Measurements from ENCODE around the gene HMX3.
"Not testable (repeated sequence)": the region's sequence is repeated elsewhere in the genome, so short reads cannot be mapped to it uniquely, and the experiment has no call there.

HMX3 gene

DNA sequence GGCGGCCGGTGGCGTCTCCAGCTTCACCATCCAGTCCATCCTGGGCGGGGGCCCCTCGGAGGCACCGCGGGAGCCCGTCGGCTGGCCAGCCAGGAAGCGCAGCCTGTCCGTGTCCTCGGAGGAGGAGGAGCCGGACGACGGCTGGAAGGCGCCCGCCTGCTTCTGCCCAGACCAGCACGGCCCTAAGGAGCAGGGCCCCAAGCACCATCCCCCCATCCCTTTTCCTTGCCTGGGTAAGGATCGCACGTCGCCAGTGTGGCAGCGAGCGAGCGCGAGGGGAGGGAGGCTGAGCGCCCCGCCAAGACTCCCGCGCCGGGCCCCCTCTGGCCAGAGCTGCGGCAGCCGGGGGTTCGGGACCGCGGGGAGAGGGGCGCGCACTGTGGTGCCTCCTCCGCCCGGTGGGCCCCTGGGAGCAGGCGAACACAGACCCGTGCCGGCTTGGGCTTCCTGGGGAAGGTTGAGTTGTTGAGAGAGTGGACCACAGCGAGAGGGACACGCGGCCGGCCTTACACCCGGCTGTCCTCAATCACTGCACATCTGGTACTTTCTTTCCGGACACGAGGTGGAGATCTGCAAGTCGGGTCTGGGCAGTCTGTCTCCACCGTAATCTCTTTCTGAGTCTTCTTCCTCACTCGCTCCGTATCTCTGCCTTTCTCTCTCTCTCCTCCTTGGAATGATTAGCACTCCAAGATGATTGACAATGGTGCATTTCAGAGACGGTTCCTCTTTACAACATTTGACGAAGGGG is 12.8 kb downstream of the HMX3 start:
- DNase-seq (ENCODE audit: low spot score) = no peak

DNA sequence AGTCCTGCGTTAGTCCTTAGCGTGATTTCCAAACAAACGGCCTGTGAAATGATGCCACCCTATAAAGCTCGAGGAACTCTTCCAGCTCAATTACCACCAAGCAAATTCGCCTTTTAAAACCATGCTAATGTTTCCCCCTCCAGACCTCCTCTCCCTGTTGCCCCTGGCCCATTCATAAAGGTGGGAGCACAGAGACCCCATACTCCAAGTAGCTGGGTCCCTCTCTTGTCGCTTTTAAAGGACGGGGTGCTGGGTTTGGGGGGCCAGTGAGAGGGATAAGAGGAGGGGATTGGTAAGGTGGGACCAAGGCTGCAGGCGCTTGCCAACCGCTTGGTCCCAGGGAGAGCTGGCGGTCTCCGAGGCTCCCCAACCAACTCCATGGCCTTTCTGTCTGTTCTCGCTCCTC is 13.4 kb downstream of the HMX3 start:
- no peak for DNase-seq (ENCODE audit: low spot score)

DNA sequence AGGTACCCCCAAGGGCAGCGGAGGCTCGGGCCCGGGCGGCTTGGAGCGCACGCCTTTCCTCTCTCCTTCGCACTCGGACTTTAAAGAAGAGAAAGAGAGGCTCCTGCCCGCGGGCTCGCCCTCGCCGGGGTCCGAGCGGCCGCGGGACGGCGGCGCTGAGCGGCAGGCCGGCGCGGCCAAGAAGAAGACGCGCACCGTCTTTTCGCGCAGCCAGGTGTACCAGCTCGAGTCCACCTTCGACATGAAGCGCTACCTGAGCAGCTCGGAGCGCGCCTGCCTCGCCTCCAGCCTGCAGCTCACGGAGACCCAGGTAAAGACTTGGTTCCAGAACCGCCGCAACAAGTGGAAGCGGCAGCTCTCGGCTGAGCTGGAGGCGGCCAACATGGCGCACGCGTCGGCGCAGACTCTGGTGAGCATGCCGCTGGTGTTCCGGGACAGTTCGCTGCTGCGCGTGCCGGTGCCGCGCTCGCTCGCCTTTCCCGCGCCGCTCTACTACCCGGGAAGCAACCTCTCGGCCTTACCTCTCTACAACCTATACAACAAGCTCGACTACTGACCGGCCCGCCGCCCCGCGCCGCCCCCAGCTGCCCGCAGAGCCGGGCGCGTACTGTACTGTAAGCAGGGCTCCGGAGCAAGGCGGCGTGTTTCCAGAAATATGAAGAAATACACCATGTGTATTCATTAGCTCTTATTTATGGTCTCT is 13.9 kb downstream of the HMX3 start:
- no peak for DNase-seq (ENCODE audit: low spot score)

DNA sequence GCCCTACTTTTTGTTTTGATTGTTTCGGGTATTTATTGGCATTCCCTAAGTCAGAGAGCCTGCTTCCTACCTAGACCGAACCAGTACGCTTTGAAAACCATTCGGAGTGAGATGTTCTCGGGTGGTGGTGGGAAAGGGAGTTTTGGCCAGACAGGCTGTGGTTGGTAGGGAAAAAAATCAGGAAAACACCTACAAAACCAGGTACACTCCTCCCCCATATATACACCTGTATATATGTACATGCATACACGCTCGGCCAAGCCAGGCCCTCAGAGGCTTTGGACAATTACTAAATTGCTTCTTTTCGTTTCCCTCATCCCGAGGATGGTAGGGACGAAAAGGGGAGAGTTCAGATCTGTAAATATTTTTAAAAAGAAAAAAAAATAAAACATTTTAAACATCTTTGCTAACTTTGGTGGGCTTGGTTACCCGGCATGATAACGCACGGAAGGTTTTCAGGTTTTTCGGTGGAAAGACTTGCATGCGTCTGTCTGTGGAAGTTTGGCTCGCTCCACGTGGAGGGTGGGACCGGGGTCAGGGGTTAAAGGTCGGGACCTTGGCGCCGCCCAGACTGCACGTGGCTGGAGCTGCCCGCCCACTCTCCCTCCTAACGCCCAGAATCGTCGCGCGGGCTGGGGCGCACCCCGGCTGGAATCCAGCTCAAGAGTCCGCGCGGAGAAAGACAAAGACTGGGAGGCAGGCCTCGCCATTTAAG is 14.7 kb downstream of the HMX3 start:
- DNase-seq (ENCODE audit: low spot score) = no peak

DNA sequence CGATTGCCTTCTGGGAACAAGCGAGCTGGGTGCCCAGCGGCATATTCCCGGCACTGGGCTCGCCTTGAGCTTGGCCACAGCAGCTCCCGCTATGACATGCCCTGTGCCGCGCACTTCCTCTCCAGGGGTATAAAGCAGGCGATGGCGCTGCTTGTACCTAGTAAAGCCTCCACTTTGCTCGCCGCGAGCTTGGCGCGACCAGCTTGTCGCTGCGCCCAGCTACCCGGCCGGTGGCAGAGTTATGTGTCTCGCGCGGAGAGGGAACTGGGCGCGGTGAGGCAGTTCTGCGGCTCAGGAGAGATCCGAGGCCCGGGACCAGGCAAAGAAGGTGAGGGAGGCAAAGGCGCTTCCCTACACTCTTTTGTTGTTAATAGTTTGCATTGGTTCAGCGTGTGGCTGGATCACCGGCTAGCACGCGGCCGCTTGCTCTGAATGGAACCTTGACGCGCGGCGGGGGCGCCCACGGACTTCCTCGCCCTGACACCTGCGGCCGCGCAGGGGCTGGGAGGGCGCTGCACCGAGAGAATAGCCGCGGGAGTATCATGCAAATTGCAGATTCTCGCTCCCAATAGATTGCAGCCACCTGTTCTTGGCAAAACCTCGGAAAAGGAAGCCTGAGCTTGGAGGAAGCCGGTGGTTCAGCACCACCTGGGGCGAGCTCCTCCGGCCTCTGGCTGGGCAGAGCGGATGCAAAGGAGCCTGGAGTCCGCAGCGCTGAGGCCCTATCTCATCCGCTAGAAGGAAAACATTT is 15.4 kb downstream of the HMX3 start:
- DNase-seq (ENCODE audit: low spot score) = no peak

DNA sequence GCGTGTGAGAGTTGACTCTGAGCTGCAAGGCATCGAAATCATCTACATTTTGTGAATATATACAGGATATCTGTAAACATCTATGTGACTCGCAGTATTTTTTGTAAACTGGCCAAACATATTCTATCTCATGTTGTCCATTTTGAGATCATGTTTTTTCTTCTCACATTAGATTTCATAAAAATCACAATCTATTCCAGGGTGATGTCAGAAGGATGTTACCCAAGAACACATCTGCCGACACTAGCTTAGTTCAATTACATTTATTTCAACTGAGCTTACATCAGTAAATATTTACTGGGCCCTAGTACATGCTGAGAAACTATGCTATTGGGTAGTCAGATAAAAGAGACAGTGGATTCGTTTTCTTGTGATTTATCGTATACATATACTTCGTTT is 16.0 kb downstream of the HMX3 start:
- DNase-seq (ENCODE audit: low spot score) = no peak

DNA sequence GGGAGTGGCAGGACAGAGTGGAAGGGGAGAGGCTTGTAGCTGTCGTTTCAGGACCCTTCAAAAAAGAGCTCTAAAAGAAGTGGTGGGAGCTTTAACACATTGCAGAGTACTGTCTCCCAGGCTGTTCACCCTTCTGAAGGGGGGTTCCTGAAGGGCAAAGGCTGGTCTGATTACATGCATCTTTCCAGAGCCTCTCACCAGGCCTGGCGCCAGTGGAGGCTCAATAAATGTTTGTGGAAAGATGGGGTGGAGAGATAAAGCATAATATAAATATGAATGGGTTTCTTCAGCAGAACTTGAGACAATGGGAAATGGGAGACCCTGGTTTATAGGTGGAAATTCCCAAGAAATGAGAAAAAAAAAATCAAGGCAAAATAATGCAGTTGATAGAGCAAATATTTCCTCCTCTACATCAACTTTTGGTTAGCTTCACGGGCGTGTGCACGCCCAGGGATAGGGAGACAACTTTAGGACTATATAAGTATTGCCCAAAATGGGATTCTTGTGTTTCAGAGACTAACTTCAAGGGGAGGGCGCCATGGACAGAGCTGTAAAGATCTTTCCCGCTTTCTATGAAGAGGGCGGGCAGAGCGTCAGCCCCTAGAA is 17.8 kb downstream of the HMX3 start:
- no peak for DNase-seq (ENCODE audit: low spot score)

DNA sequence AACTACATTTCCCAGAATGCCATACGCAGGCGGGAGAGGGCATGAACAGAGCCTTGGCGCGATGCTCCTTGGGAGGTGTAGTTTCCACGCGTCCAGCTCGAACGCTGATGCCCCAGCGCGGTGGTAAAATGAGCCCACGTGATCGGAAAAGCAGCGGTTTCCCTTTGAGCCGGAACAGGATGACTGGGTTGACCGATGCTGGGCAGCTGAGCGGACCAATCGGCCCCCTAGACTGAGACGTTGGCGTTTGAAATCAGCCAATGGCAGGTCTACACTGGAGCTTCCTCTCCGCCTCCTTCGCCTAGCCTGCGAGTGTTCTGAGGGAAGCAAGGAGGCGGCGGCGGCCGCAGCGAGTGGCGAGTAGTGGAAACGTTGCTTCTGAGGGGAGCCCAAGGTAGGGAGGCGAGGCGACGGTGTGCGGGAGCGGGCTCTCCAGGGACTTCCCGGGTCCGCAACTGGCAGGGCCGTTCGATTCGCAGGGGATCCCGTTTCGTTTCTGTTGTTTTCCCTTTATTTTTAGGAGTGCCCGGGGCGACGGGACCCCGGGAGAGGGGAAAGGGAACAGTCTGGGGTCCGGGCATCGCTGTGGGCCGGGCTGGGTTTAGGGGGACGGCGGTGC is 18.4 kb downstream of the HMX3 start, which contains the start of gene BUB3:
TSS of gene BUB3 (plus strand) at position 311 of the 619 bp plus-strand sequence. CDS start 516 bp downstream, outside the sequence.
- peak; percentile 99 for DNase-seq (ENCODE audit: low spot score)

DNA sequence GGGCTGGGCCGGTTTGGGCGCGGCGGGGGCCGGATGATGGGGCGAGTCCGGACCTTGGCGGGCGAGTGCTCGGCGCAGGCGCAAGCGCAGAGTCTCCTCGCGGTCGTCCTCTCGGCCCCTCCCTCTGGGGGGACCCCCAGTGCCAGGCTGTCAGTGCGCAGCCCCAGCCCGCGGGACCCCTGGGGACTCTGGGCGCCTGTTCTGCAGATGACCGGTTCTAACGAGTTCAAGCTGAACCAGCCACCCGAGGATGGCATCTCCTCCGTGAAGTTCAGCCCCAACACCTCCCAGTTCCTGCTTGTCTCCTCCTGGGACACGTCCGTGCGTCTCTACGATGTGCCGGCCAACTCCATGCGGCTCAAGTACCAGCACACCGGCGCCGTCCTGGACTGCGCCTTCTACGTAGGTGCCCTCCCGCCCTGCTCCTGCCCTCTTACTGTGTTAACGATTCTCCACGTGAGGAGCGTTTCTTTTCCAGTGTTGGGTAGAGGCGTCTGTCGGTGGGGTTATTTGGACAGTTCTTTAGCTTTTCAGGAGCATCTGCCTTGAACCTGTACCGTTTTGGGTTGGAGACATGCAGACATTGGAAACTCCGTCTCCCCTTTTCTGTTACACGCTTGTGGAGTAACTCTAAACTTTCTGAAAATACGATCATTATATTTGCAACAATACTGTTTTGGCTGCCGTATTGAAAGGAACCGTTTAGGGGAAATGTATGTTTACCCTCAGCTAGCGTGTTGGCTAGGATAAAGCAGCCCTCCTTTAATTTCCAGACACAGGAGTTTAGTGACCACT is 19.1 kb downstream of the HMX3 start:
- peak; percentile 79 for DNase-seq (ENCODE audit: low spot score)

DNA sequence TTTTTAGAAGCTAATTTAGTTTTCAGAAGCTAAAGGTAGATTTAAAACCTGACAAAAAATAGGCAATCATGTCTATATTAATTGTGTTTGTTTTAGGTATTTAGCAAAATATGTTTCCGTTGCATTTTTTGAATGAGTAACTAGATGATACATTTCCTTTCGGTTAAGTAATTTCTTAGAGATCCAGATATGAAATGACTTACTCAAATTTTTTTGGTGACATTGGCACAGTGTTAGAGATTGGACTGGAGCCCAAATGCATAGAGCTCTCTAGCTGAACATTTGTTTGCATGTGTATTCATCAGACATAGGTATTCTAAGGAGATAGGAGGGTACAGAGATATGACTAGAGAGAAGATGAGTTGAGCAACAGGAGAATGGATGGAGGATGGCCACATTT is 20.3 kb downstream of the HMX3 start:
- peak; percentile 89 for DNase-seq (ENCODE audit: low spot score)

DNA sequence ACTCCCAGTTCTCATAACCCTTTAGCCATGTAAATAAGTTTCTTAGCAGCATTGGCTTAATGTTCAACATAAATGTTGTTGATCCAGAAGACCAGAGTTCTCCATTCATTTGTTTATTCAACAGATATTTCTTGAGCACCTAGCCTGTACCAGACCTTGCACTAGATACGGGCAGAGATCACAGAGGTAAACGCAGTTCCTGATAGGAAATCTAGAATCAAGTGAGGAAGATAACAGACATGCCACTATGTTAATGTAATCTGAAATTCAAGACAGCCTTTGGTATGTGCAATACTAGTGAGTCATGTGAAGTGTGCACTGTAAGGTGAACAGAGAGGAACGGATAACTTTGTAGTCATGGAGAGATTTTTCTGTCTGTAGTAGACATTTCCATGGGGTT is 21.4 kb downstream of the HMX3 start:
- peak; percentile 89 for DNase-seq (ENCODE audit: low spot score)

DNA sequence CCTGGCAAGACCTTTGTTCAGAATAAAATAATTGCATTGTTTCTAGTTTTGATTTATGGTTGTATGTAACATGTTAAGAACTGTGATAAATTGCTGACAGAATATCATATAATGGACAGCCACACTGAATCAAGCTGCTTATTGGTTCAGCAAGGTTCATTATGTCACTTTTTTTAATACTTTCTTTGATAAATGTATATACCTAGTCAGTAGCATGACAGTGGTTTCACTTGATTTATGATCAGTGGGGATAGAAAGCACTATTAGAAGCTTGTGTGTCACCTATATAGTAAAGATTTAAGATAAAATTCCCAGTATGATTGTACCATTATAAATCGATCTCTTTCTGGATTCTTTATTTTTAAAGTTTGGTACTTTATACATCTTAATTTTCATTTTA is 22.9 kb downstream of the HMX3 start:
- peak; percentile 26 for DNase-seq (ENCODE audit: low spot score)

DNA sequence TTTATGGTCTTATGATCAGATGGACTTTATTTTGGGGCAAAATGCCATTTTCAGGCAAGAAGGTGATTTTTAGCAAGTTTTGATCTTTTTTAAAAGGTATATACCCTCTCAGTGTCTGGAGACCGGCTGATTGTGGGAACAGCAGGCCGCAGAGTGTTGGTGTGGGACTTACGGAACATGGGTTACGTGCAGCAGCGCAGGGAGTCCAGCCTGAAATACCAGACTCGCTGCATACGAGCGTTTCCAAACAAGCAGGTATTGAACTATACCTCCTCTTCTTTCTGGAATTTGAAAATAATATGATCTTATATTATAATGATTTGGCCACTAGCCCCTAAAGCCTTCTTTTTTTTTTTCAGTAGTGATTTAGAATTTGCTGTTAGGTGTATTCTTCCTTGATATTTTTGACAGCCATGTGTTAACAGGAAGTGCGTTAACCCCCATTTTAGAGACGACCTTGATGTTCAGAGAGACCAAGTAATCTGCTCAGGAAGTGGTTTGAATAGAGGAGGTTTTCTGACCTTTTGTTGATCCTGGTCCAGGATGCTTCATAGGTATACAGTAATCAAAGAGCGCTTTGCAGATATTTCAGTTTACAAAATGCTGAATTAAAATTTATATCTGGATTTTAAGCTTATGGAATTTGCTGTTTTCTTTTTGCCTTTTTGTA is 24.7 kb downstream of the HMX3 start:
- no peak for DNase-seq (ENCODE audit: low spot score)

DNA sequence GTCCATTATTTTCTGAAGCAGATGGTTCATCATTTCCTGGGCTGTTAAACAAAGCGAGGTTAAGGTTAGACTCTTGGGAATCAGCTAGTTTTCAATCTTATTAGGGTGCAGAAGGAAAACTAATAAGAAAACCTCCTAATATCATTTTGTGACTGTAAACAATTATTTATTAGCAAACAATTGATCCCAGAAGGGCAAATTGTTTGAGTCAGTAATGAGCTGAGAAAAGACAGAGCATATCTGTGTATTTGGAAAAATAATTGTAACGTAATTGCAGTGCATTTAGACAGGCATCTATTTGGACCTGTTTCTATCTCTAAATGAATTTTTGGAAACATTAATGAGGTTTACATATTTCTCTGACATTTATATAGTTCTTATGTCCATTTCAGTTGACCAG is 28.5 kb downstream of the HMX3 start:
- no peak for DNase-seq (ENCODE audit: low spot score)

DNA sequence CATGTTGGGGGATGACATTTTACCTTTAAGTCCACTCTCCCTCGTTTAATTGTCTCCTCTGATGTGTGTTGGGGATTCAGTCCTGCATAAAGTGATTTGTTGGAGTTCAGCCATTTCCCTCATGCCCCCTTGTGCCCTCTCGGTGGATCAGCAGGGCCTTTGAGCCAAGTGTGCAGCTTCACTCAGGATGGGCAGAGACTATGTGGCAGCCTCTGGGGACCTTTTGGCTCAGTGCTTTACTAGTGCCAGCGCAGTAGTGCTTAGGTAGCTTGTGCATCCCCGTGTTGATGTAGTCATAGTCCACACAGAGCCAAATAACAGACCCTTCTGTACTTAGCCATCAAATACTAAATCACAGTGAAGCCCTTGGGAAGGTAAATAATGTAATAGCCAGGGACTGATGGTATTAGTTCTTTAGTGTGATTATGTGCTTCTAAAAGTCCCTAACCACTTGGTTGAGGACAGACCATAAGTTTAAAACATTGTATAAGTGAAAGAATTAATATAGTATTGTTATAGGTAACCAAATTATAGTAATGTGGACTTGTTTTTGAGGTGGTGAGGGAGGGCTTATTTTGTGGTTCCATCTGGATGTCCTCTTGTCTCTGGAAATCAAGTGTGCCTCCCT is 29.8 kb downstream of the HMX3 start:
- peak; percentile 39 for DNase-seq (ENCODE audit: low spot score)

DNA sequence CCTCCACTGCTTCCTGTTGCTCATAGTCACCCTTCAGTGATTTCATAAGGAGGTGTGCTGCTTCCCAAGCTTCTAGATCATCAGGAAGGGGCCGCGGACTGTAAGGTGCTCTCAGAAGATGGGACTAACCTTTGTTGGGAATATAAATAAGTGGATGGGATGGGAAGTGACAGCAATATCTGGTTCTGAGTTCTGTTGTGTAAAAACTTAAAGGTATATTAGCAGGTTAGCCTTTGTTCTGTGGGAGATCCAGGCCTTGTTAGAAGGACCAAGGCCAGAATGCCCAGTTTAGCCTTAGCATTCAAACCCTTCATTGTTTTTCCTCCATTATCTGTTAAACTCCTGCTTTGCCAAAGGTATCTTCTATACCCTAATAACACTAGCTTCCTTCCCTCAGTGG is 30.8 kb downstream of the HMX3 start:
- DNase-seq (ENCODE audit: low spot score) = no peak

DNA sequence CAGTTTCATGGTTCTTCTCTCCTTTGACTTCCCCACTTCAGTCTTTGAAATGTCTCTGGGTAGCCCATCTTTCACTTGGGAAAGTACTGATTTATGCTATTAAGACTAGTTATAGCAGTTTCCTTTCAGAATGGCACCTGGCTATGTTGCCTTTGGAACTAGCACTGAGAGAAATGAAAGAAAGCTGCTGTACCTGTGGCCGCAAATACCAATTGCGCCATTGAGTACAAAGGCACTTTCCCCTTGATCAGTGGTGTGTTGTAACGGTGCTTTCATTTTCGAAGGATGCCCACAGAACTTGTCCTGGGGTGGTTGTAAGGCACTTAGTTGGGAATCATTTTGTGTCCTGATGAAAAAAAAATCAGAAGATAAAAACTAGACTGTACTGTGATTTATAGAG is 35.2 kb downstream of the HMX3 start:
- DNase-seq (ENCODE audit: low spot score) = no peak

DNA sequence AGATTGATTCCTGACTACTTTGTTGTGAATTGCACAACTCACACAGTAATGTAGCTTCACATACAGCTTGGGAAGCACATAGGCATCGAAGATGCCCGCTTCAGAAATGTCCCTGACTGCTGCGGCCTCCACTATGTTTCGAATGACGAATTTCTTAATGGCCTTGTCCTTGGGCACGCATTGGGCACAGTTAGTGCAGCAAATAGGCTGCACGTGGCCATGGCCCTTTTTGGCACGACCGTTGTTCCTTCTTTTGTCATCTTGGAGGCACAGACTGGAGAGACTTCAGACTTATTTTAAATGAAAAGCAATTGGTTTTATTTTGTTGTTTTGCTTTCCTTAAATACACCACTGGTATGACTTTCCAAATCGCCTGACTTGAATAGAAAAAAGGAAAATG is 35.8 kb downstream of the HMX3 start:
- not testable (repeated sequence) for DNase-seq (ENCODE audit: low spot score)
